PC-9 (cell line): Measurements from ENCODE around the gene MSLN. TPM values are rescaled to one million over a fixed set of nuclear protein-coding genes. Genes with fewer than 3 reads are reported as not detected.

Experiments
- BruUV-seq: library from RNA; stranded (reverse); fragments of 400-500 nt; replicated peaks from 2 replicates; lab custom pipeline; 2021; lab: Mats Ljungman, UMichigan
- CTCF ChIA-PET: fragments of 300-600 bp; sonication (Branson Sonifier 250); formaldehyde crosslinking; loops from one replicate; lab custom pipeline; 2022; ENCODE audit warnings: antibody characterized with exemption; lab: Charles Lee
- POLR2A ChIA-PET: fragments of 300-600 bp; sonication (Branson Sonifier 250); formaldehyde crosslinking; loops from one replicate; lab custom pipeline; 2022; ENCODE audit warnings: antibody characterized with exemption; ENCODE audit not compliant: unreplicated experiment; lab: Charles Lee
- DNase-seq, 2 experiments: peaks; one replicate each; pipeline versions ENCODE4 v3.0.0 to v3.0.0-alpha.2; 2015 to 2022; ENCODE audit warnings: mixed read lengths in 1 of 2
- H2AFZ ChIP-seq: fragments of 200-600 bp; sonication (generic); 2 replicates; pipeline ENCODE4 v1.8.1; 2017; ENCODE audit warnings: antibody characterized with exemption
- H3F3A ChIP-seq: fragments of 200-600 bp; sonication (generic); 2 replicates; pipeline ENCODE4 v1.8.1; 2017; ENCODE audit warnings: antibody characterized with exemption, mild to moderate bottlenecking, low read depth; ENCODE audit not compliant: insufficient read depth
- H3K27ac ChIP-seq: fragments of 200-600 bp; sonication (generic); 2 replicates; pipeline ENCODE4 v1.6.1; 2016; ENCODE audit warnings: mixed run types
- H3K27me3 ChIP-seq: fragments of 200-600 bp; sonication (generic); 2 replicates; pipeline ENCODE4 v1.6.1; 2016; ENCODE audit warnings: low read depth, mixed run types; ENCODE audit not compliant: insufficient read depth
- H3K36me3 ChIP-seq: fragments of 200-600 bp; sonication (generic); 2 replicates; pipeline ENCODE4 v1.6.1; 2016; ENCODE audit warnings: low read depth, mixed run types
- H3K4me1 ChIP-seq: fragments of 200-600 bp; sonication (generic); replicated peaks from 2 replicates; pipeline ENCODE4 v1.6.1; 2016; ENCODE audit warnings: mixed run types; ENCODE audit not compliant: insufficient read depth
- H3K4me2 ChIP-seq: fragments of 200-600 bp; sonication (generic); 2 replicates; pipeline ENCODE4 v1.6.1; 2017; ENCODE audit warnings: mixed run types
- H3K4me3 ChIP-seq: fragments of 200-600 bp; sonication (generic); 2 replicates; pipeline ENCODE4 v1.6.1; 2016; ENCODE audit warnings: mixed run types
- H3K79me2 ChIP-seq: fragments of 200-600 bp; sonication (generic); 2 replicates; pipeline ENCODE4 v1.6.1; 2017; ENCODE audit warnings: low read depth, mixed run types
- H3K9me2 ChIP-seq: fragments of 200-600 bp; sonication (generic); 2 replicates; pipeline ENCODE4 v1.8.1; 2017; ENCODE audit warnings: mild to moderate bottlenecking; ENCODE audit not compliant: insufficient read depth
- H3K9me3 ChIP-seq: fragments of 200-600 bp; sonication (generic); 2 replicates; pipeline ENCODE4 v1.8.1; 2016; ENCODE audit warnings: low read depth; ENCODE audit not compliant: insufficient read depth
- H4K20me1 ChIP-seq: fragments of 200-600 bp; sonication (generic); 2 replicates; pipeline ENCODE4 v1.8.1; 2017; ENCODE audit not compliant: insufficient read depth
- CTCF ChIP-seq: fragments of 200-600 bp; sonication (generic); conservative IDR thresholded peaks from 2 replicates; pipeline ENCODE4 v1.6.1; 2017; ENCODE audit warnings: mixed run types, antibody characterized with exemption, mild to moderate bottlenecking, moderate library complexity
- EZH2 ChIP-seq: fragments of 200-600 bp; sonication (generic); IDR thresholded peaks from 2 replicates; pipeline ENCODE4 v1.8.0; 2017; ENCODE audit warnings: antibody characterized with exemption, low read depth
- intact Hi-C: fragments of 100-400 bp; cut with micrococcal nuclease; formaldehyde crosslinking; loops from one replicate; pipeline ENCODE4 v1.10.0; 2022; ENCODE audit not compliant: unreplicated experiment
- total RNA-seq: library from RNA; stranded (reverse); gene quantifications from 2 replicates; pipeline ENCODE4 v1.2.3, GENCODE V29; 2021

Gene MSLN
- total RNA-seq, 1 experiment from 2014 or later: 59.9 TPM

- H2AFZ ChIP-seq: no peak overlapping the region
- H3K9me2 ChIP-seq: no peaks in the 10 kb centered on the region
- peaks cover 16% of the 10 kb centered on the region for H3K79me2 ChIP-seq
- H3K4me2 ChIP-seq: no peak overlapping the region
- peak in 1 of 2 experiments; percentile 72 for DNase-seq
- H3K4me1 ChIP-seq: peaks cover 8% of the 10 kb centered on the region; the same call in 1 of the 2 replicates
- intact Hi-C loops: no loop called here
- no peaks in the 10 kb centered on the region for H3K9me3 ChIP-seq
- no TSS peak for BruUV-seq
- H3K36me3 ChIP-seq: no peaks in the 10 kb centered on the region; the same call in 1 of the 2 replicates
- ChIA-PET POLR2A (interaction anchor here (0.5 to 1.0 kb wide), 7 partner anchors 22 to 63 kb away, joined by 3 to 9 read pairs (median 3); partner anchors contain the start of genes CCDC78 and MSLN), CTCF (interaction anchor here (0.6 to 0.8 kb wide), 2 partner anchors 13 to 41 kb away, joined by 3 to 4 read pairs; no protein-coding TSS in a partner anchor)
- peaks cover 13% of the 10 kb centered on the region; the same call in 1 of the 2 replicates for H4K20me1 ChIP-seq
- H3K27ac ChIP-seq: no peak overlapping the region
- TF ChIP-seq CTCF (no peak), EZH2 (no peak)
- H3F3A ChIP-seq: peaks cover 13% of the 10 kb centered on the region; the same call in 1 of the 2 replicates
- no peak overlapping the region for H3K4me3 ChIP-seq
- peaks cover 34% of the 10 kb centered on the region for H3K27me3 ChIP-seq
These were observed 22.4 kb downstream of the MSLN start for GRCh38 chr16:782766-783403.

- Histone ChIP-seq H3K4me2 (no peak overlapping the region), H3K9me3 (no peaks in the 10 kb centered on the region), H3K27ac (no peak overlapping the region), H3K4me1 (peaks cover 8% of the 10 kb centered on the region; the same call in 1 of the 2 replicates), H3K9me2 (no peaks in the 10 kb centered on the region), H3F3A (peaks cover 10% of the 10 kb centered on the region; the same call in 1 of the 2 replicates), H2AFZ (no peak overlapping the region), H3K36me3 (no peaks in the 10 kb centered on the region; the same call in 1 of the 2 replicates), H3K4me3 (no peak overlapping the region), H3K27me3 (peaks cover 34% of the 10 kb centered on the region), H4K20me1 (peaks cover 13% of the 10 kb centered on the region; the same call in 1 of the 2 replicates), H3K79me2 (peaks cover 17% of the 10 kb centered on the region)
- no TSS peak for BruUV-seq
- TF ChIP-seq CTCF: no peak
- no peak for TF ChIP-seq EZH2
- no peak for DNase-seq
- CTCF ChIA-PET: interaction anchor here (0.6 to 0.8 kb wide), 3 partner anchors 12 to 63 kb away, joined by 3 to 11 read pairs (median 4); no protein-coding TSS in a partner anchor
- POLR2A ChIA-PET: interaction anchor here (0.5 to 1.0 kb wide), 7 partner anchors 22 to 102 kb away, joined by 3 to 9 read pairs (median 4); partner anchors contain the start of genes CCDC78 and MSLN
- intact Hi-C loops: loop anchor here (2.0 kb wide), 1 partner anchor 63 kb away; the partner anchor contains the start of gene ANTKMT
These were observed 23.0 kb downstream of the MSLN start for GRCh38 chr16:783404-784161.

GRCh38 chr16:784431-784830 is 23.9 kb downstream of the MSLN start:
- Histone ChIP-seq H3K4me1 (peaks cover 14% of the 10 kb centered on the region), H3K27ac (no peak overlapping the region), H3K36me3 (no peaks in the 10 kb centered on the region; the same call in 1 of the 2 replicates), H3K4me3 (no peak overlapping the region), H3F3A (peaks cover 10% of the 10 kb centered on the region; the same call in 1 of the 2 replicates), H4K20me1 (peaks cover 13% of the 10 kb centered on the region; the same call in 1 of the 2 replicates), H3K79me2 (peaks cover 25% of the 10 kb centered on the region), H3K4me2 (no peak overlapping the region), H2AFZ (no peak overlapping the region), H3K27me3 (peaks cover 31% of the 10 kb centered on the region), H3K9me3 (no peaks in the 10 kb centered on the region), H3K9me2 (no peaks in the 10 kb centered on the region)
- intact Hi-C loops: loop anchor here (2.0 kb wide), 1 partner anchor 64 kb away; the partner anchor contains the start of gene ANTKMT
- TF ChIP-seq EZH2 (no peak), CTCF (no peak)
- CTCF ChIA-PET: interaction anchor here (0.6 to 1.1 kb wide), 3 partner anchors 23 to 72 kb away, joined by 3 to 17 read pairs (median 9); no protein-coding TSS in a partner anchor
- POLR2A ChIA-PET: interaction anchor here (1.6 kb wide), 1 partner anchor 56 kb away, joined by 13 read pairs; no protein-coding TSS in a partner anchor
- BruUV-seq: no TSS peak
- DNase-seq: no peak
